A673 (cell line): ENCODE measurements around the gene DENND2D.

Source experiments
- EZH2 ChIP-seq: fragments of 200-600 bp; sonication (generic); IDR thresholded peaks from 2 replicates; pipeline ENCODE4 v1.6.1; 2017; ENCODE audit warnings: borderline replicate concordance, low read depth, mild to moderate bottlenecking, mixed read lengths, antibody characterized with exemption, low read length; ENCODE audit not compliant: poor library complexity, severe bottlenecking
- TF ChIP-seq, protein P1 (sequence below): fragments of 300-800, 200-600 bp; sonication (generic); conservative IDR thresholded peaks from 2 replicates; pipeline ENCODE4 v1.5.1; 2017; ENCODE audit warnings: low read depth, mild to moderate bottlenecking, antibody characterized with exemption, low read length, moderate library complexity, mixed read lengths

DNA sequence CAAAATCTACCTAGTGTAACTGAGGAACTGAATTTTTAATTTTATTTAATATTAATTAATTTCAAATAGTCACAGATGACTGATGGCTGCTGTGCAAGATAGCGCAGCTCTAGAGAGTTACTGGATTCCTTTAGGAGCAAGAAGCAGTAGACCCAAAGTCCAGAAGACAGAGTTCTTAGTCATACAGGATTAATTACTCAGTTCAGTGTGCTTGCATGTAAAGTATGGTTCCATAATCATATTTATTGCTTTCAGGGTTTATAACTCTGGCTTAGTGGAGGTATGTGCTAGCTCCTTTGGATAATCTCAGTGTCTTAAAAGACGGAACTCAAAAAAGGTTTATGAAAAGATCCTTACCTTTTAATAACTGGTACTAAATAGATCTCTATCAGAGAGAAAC, 43.0 kb downstream of the DENND2D start:
- TF ChIP-seq, protein P1, sequence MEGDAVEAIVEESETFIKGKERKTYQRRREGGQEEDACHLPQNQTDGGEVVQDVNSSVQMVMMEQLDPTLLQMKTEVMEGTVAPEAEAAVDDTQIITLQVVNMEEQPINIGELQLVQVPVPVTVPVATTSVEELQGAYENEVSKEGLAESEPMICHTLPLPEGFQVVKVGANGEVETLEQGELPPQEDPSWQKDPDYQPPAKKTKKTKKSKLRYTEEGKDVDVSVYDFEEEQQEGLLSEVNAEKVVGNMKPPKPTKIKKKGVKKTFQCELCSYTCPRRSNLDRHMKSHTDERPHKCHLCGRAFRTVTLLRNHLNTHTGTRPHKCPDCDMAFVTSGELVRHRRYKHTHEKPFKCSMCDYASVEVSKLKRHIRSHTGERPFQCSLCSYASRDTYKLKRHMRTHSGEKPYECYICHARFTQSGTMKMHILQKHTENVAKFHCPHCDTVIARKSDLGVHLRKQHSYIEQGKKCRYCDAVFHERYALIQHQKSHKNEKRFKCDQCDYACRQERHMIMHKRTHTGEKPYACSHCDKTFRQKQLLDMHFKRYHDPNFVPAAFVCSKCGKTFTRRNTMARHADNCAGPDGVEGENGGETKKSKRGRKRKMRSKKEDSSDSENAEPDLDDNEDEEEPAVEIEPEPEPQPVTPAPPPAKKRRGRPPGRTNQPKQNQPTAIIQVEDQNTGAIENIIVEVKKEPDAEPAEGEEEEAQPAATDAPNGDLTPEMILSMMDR = no peak
- no peak for TF ChIP-seq EZH2
